ENCODE results near the gene GULP1.
"Not testable (repeated sequence)": the region's sequence is repeated elsewhere in the genome, so short reads cannot be mapped to it uniquely, and the experiment has no call there.

GULP1 gene

DNA sequence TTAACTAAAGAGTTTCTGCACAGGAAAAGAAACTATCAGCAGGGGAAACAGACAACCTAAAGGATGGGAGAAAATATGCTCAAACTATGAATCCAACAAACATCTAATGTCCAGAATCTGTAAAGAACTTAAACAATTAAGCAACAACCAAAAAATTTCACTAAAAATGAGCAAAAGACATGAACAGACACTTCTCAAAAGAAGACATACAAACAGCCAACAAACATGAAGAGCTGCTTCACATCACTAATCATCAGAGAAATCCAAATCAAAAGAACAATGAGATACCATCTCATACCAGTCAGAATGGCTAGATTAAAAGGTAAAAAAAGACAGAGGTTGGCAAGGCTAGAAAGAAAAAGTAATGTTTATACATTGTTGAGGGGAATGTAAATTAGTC, 8.8 kb upstream of the GULP1 start:
- no peaks in the 10 kb centered on the region for H3F3A ChIP-seq (ENCODE audit: control insufficient read depth, insufficient read depth)
- TF ChIP-seq, protein P1, sequence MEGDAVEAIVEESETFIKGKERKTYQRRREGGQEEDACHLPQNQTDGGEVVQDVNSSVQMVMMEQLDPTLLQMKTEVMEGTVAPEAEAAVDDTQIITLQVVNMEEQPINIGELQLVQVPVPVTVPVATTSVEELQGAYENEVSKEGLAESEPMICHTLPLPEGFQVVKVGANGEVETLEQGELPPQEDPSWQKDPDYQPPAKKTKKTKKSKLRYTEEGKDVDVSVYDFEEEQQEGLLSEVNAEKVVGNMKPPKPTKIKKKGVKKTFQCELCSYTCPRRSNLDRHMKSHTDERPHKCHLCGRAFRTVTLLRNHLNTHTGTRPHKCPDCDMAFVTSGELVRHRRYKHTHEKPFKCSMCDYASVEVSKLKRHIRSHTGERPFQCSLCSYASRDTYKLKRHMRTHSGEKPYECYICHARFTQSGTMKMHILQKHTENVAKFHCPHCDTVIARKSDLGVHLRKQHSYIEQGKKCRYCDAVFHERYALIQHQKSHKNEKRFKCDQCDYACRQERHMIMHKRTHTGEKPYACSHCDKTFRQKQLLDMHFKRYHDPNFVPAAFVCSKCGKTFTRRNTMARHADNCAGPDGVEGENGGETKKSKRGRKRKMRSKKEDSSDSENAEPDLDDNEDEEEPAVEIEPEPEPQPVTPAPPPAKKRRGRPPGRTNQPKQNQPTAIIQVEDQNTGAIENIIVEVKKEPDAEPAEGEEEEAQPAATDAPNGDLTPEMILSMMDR (IDR thresholded peaks at IDR 0.05; ENCODE audit: low read depth, low read length, poor library complexity, severe bottlenecking): no peak
- no peak for TF ChIP-seq EZH2phosphoT487 (IDR thresholded peaks at IDR 0.05; ENCODE audit: borderline replicate concordance, low read length)
- no peak overlapping the region for H3K4me2 ChIP-seq (ENCODE audit: low read length)
- H3K79me2 ChIP-seq (ENCODE audit: control insufficient read depth, low read length): no peaks in the 10 kb centered on the region
- no peaks in the 10 kb centered on the region for H4K20me1 ChIP-seq (ENCODE audit: control insufficient read depth, insufficient read depth, low read depth, low read length)
- H3K9me3 ChIP-seq (ENCODE audit: control insufficient read depth, insufficient read depth, low read length): no peaks in the 10 kb centered on the region
- H3K27me3 ChIP-seq (ENCODE audit: control insufficient read depth, low read length): no peaks in the 10 kb centered on the region
- H3K4me1 ChIP-seq (ENCODE audit: control insufficient read depth, low read length): no peaks in the 10 kb centered on the region
- H3K9me2 ChIP-seq (replicated peaks; ENCODE audit: control insufficient read depth, low read length): no peaks in the 10 kb centered on the region
- H3K4me3 ChIP-seq (ENCODE audit: low read length): no peak overlapping the region
- H3K27ac ChIP-seq (ENCODE audit: low read depth, low read length): no peak overlapping the region
- no peaks in the 10 kb centered on the region for H3K36me3 ChIP-seq (ENCODE audit: control insufficient read depth, low read length)

DNA sequence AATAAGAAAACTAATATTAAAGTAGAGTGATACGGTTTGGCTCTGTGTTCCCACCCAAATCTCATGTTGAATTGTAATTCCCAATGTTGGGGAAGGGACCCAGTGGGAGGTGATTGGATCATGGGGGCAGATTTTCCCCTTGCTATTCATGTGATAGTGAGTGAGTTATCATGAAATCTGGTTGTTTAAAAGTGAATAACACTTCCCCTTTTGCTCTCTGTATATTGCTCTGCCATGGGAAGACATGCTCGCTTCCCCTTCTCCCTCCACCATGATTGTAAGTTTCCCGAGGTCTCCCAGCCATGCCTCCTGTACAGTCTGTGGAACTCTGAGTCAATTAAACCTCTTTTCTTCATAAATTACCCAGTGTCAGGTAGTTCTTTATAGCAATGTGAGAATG, 7.4 kb upstream of the GULP1 start:
- not testable (repeated sequence) for H3K9me2 ChIP-seq (replicated peaks; ENCODE audit: control insufficient read depth, low read length); H3F3A ChIP-seq (ENCODE audit: control insufficient read depth, insufficient read depth); H3K4me1 ChIP-seq (ENCODE audit: control insufficient read depth, low read length); H3K4me2 ChIP-seq (ENCODE audit: low read length); H4K20me1 ChIP-seq (ENCODE audit: control insufficient read depth, insufficient read depth, low read depth, low read length); H3K4me3 ChIP-seq (ENCODE audit: low read length); H3K27ac ChIP-seq (ENCODE audit: low read depth, low read length); H3K9me3 ChIP-seq (ENCODE audit: control insufficient read depth, insufficient read depth, low read length); H3K27me3 ChIP-seq (ENCODE audit: control insufficient read depth, low read length); H3K36me3 ChIP-seq (ENCODE audit: control insufficient read depth, low read length); H3K79me2 ChIP-seq (ENCODE audit: control insufficient read depth, low read length)

DNA sequence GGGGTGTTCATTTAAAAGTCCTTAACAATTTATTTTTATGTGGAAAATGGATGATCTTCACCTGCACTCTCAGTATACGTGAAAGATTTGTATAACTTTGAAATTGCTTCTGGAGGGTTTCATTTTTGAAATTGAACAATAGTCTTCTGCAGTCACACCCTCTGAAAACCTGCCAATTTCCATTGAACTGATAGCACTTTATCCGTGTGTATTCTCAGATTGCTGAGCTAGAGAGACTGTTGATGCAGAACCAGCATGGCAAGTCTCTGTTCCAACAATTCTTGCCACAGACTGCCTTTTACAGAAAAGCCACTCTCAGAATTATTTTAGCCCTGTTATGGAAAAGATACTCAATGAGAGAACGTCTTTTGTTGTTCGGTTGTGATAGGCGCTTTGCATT, 6.6 kb upstream of the GULP1 start:
- Histone ChIP-seq H3F3A (ENCODE audit: control insufficient read depth, insufficient read depth) (no peaks in the 10 kb centered on the region), H3K4me3 (ENCODE audit: low read length) (no peak overlapping the region), H3K36me3 (ENCODE audit: control insufficient read depth, low read length) (no peaks in the 10 kb centered on the region), H3K9me2 (replicated peaks; ENCODE audit: control insufficient read depth, low read length) (no peaks in the 10 kb centered on the region), H3K27me3 (ENCODE audit: control insufficient read depth, low read length) (no peaks in the 10 kb centered on the region), H3K4me1 (ENCODE audit: control insufficient read depth, low read length) (no peaks in the 10 kb centered on the region), H3K4me2 (ENCODE audit: low read length) (no peak overlapping the region), H4K20me1 (ENCODE audit: control insufficient read depth, insufficient read depth, low read depth, low read length) (no peaks in the 10 kb centered on the region), H3K79me2 (ENCODE audit: control insufficient read depth, low read length) (no peaks in the 10 kb centered on the region), H3K27ac (ENCODE audit: low read depth, low read length) (no peak overlapping the region), H3K9me3 (ENCODE audit: control insufficient read depth, insufficient read depth, low read length) (no peaks in the 10 kb centered on the region)
- TF ChIP-seq, protein P1 (IDR thresholded peaks at IDR 0.05; ENCODE audit: low read depth, low read length, poor library complexity, severe bottlenecking): no peak
- TF ChIP-seq EZH2phosphoT487 (IDR thresholded peaks at IDR 0.05; ENCODE audit: borderline replicate concordance, low read length): no peak

DNA sequence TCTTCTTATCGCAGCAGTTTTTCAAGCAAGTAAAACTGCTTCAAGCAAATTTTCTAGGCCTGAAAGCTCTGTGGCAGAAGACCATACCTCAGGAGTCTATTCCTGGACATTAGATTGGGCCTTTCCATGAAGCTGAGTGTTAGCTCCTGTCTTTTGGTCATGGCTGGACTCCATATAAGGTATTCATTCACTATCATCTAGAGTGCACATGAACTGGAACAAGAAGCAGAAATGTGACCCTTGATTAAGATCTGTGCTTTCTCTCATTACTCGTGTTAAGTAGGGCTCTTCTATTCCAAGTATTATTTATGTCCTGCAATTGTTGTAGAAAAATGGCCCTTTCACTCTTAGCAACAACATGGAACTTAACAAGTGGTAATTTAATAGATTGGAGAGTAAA, 5.9 kb upstream of the GULP1 start:
- Histone ChIP-seq H3K4me1 (ENCODE audit: control insufficient read depth, low read length) (no peaks in the 10 kb centered on the region), H4K20me1 (ENCODE audit: control insufficient read depth, insufficient read depth, low read depth, low read length) (no peaks in the 10 kb centered on the region), H3K36me3 (ENCODE audit: control insufficient read depth, low read length) (no peaks in the 10 kb centered on the region), H3K9me2 (replicated peaks; ENCODE audit: control insufficient read depth, low read length) (no peaks in the 10 kb centered on the region), H3K27me3 (ENCODE audit: control insufficient read depth, low read length) (no peaks in the 10 kb centered on the region), H3K4me3 (ENCODE audit: low read length) (no peak overlapping the region), H3K79me2 (ENCODE audit: control insufficient read depth, low read length) (no peaks in the 10 kb centered on the region), H3F3A (ENCODE audit: control insufficient read depth, insufficient read depth) (no peaks in the 10 kb centered on the region), H3K27ac (ENCODE audit: low read depth, low read length) (no peak overlapping the region), H3K4me2 (ENCODE audit: low read length) (no peak overlapping the region), H3K9me3 (ENCODE audit: control insufficient read depth, insufficient read depth, low read length) (no peaks in the 10 kb centered on the region)
- TF ChIP-seq, protein P1 (IDR thresholded peaks at IDR 0.05; ENCODE audit: low read depth, low read length, poor library complexity, severe bottlenecking): no peak
- TF ChIP-seq EZH2phosphoT487 (IDR thresholded peaks at IDR 0.05; ENCODE audit: borderline replicate concordance, low read length): no peak
